GM12878 (cell line): ENCODE measurements around the gene NUCB1. TPM values are rescaled to one million over a fixed set of nuclear protein-coding genes. Genes with fewer than 3 reads are reported as not detected.

Experiments used
- ATF2 ChIP-seq: IDR thresholded peaks from 2 replicates; pipeline ENCODE4 v1.6.1; 2012; ENCODE audit warnings: low read length, inconsistent platforms
- BACH1 ChIP-seq: fragments of 450-650 bp; IDR thresholded peaks from 2 replicates; pipeline ENCODE4 v1.6.1; 2017; ENCODE audit warnings: mild to moderate bottlenecking, borderline replicate concordance
- BRCA1 ChIP-seq: IDR thresholded peaks from 2 replicates; pipeline ENCODE4 v1.6.1; 2011; ENCODE audit warnings: low read depth, low read length, improper control_type of control experiment
- CBX3 ChIP-seq: fragments of 200-600 bp; sonication (generic); IDR thresholded peaks from 2 replicates; pipeline ENCODE4 v1.6.1; 2016; ENCODE audit warnings: low read depth, borderline replicate concordance
- CEBPB ChIP-seq, 2 experiments: fragments of 150-350 bp in 1 of 2; IDR thresholded peaks; 2 replicates each; pipeline ENCODE4 v1.6.1; 2012 to 2014; ENCODE audit warnings: low read depth in 2 of 2, low read length in 2 of 2, borderline replicate concordance in 1 of 2, inconsistent platforms in 1 of 2
- CHD1 ChIP-seq: IDR thresholded peaks from 2 replicates; pipeline ENCODE4 v1.6.1; 2012; ENCODE audit warnings: low read depth, low read length, improper control_type of control experiment
- CHD2 ChIP-seq: IDR thresholded peaks from 2 replicates; pipeline ENCODE4 v1.6.1; 2011; ENCODE audit warnings: low read depth, low read length, improper control_type of control experiment, borderline replicate concordance
- CTCF ChIP-seq, 3 experiments: IDR thresholded peaks in 2 of 3; conservative IDR thresholded peaks in 1 of 3; 2 replicates each; pipeline ENCODE4 v1.5.1; 2011; ENCODE audit warnings: low read depth in 3 of 3, low read length in 3 of 3, mild to moderate bottlenecking in 3 of 3, control low read depth in 2 of 3, moderate library complexity in 2 of 3, inconsistent platforms in 1 of 3, mixed read lengths in 1 of 3; ENCODE audit not compliant: control insufficient read depth in 2 of 3, insufficient read depth in 1 of 3; ENCODE audit errors: extremely low read depth in 1 of 3
- E4F1 ChIP-seq: fragments of 450-650 bp; IDR thresholded peaks from 2 replicates; pipeline ENCODE4 v1.6.1; 2018; ENCODE audit warnings: borderline replicate concordance, mild to moderate bottlenecking; ENCODE audit not compliant: partially characterized antibody
- IKZF2 ChIP-seq, 2 experiments: fragments of 450-650 bp; IDR thresholded peaks; 2 replicates each; pipeline ENCODE4 v1.6.1; 2017; ENCODE audit warnings: mild to moderate bottlenecking in 2 of 2, moderate library complexity in 2 of 2
- IRF4 ChIP-seq: IDR thresholded peaks from 2 replicates; pipeline ENCODE4 v1.6.1; 2011; ENCODE audit warnings: low read depth, low read length
- MYB ChIP-seq: fragments of 150-350 bp; IDR thresholded peaks from 2 replicates; pipeline ENCODE4 v1.6.1; 2014; ENCODE audit warnings: mild to moderate bottlenecking, low read depth, low read length, borderline replicate concordance
- NBN ChIP-seq: fragments of 450-650 bp; IDR thresholded peaks from 2 replicates; pipeline ENCODE4 v1.6.1; 2016
- PAX8 ChIP-seq: fragments of 450-650 bp; IDR thresholded peaks from 2 replicates; pipeline ENCODE4 v1.6.1; 2017; ENCODE audit warnings: mild to moderate bottlenecking, moderate library complexity
- POLR2AphosphoS2 ChIP-seq: IDR thresholded peaks from 2 replicates; pipeline ENCODE4 v1.6.1; 2011; ENCODE audit warnings: low read depth, mild to moderate bottlenecking, low read length, improper control_type of control experiment, moderate library complexity
- POLR2AphosphoS5 ChIP-seq: IDR thresholded peaks from 2 replicates; pipeline ENCODE4 v1.6.1; 2011; ENCODE audit warnings: mild to moderate bottlenecking, low read length, inconsistent platforms
- RAD51 ChIP-seq: fragments of 450-650 bp; IDR thresholded peaks from 2 replicates; pipeline ENCODE4 v1.6.1; 2016; ENCODE audit warnings: moderate library complexity, mild to moderate bottlenecking, inconsistent platforms
- RELA ChIP-seq: fragments of 450-650 bp; IDR thresholded peaks from 2 replicates; pipeline ENCODE4 v1.8.0; 2014; ENCODE audit warnings: borderline replicate concordance; ENCODE audit not compliant: partially characterized antibody
- SREBF1 ChIP-seq: IDR thresholded peaks from 2 replicates; pipeline ENCODE4 v1.6.1; 2012; ENCODE audit warnings: mild to moderate bottlenecking, low read length
- TCF3 ChIP-seq: IDR thresholded peaks from 2 replicates; pipeline ENCODE4 v1.6.1; 2012; ENCODE audit warnings: low read depth, mild to moderate bottlenecking, low read length, borderline replicate concordance; ENCODE audit not compliant: insufficient read depth
- USF1 ChIP-seq: IDR thresholded peaks from 2 replicates; pipeline ENCODE4 v1.6.1; 2011; ENCODE audit warnings: borderline replicate concordance, low read depth, mild to moderate bottlenecking, moderate library complexity, mixed read lengths, low read length; ENCODE audit not compliant: insufficient read depth; ENCODE audit errors: extremely low read length
- YY1 ChIP-seq: IDR thresholded peaks from 2 replicates; pipeline ENCODE4 v1.6.1; 2011; ENCODE audit warnings: low read depth, mild to moderate bottlenecking, low read length
- ZBED1 ChIP-seq: IDR thresholded peaks from 2 replicates; pipeline ENCODE4 v1.6.1; 2016; ENCODE audit warnings: borderline replicate concordance
- ZNF207 ChIP-seq: fragments of 450-650 bp; IDR thresholded peaks from 2 replicates; pipeline ENCODE4 v1.6.1; 2014; ENCODE audit warnings: antibody characterized with exemption, mild to moderate bottlenecking, borderline replicate concordance
- polyA plus RNA-seq, 11 experiments: library from polyadenylated mRNA; depleted of rRNA in 4 of 11; unstranded in 6 of 11; stranded (reverse) in 5 of 11; fragments of >200 nt; fragmentation: Nextera tagmentation in 4 of 11; fragmentation: Illumina TruSeq in 1 of 11; extraction: Ambion mirVana in 4 of 11; extraction: Trizol in 1 of 11; gene quantifications; 1 replicate in 1 of 11; 2 replicates in 10 of 11; pipeline versions ENCODE4 v1.2.1 to v1.2.3, GENCODE V29; 2011 to 2016; ENCODE audit warnings: inconsistent platforms in 2 of 11, missing spikeins in 2 of 11, low read depth in 1 of 11
- total RNA-seq, 4 experiments: library from RNA; depleted of rRNA in 3 of 4; stranded (reverse); fragments of >200 nt in 3 of 4; fragmentation: Illumina TruSeq in 1 of 4; extraction: Trizol in 1 of 4; gene quantifications; 2 replicates each; pipeline versions ENCODE4 v1.2.1 to v1.2.3, GENCODE V29; 2013 to 2021

Gene NUCB1
- total and polyA plus RNA-seq, 10 of the 15 experiments (the other 5 are each of a cell fraction or from before 2014, with no cell fraction given) = 1.8 to 112 (median 44.5) TPM

GRCh38 chr19:48967346-48968178 lies 67.5 kb downstream of the NUCB1 start (continued):
- TF ChIP-seq CHD2 (peak; percentile 46; the same call in 1 of the 2 replicates), USF1 (peak; percentile 52), CHD1 (no peak), BACH1 (peak; percentile 87), ZBED1 (no peak; the same call in 1 of the 2 replicates), IRF4 (0 out of 2 replicates have a peak, but pooled peaks have one; percentile 12), SREBF1 (no peak), ZNF207 (no peak), NBN (no peak), CEBPB (IDR thresholded peaks at IDR 0.05; ENCODE audit: borderline replicate concordance in 1 of 2, low read depth in 2 of 2, low read length in 2 of 2) (no peak), MYB (0 out of 2 replicates have a peak, but pooled peaks have one; percentile 26), E4F1 (no peak), IKZF2 (IDR thresholded peaks at IDR 0.05) (peak; percentile 62 to 67), POLR2AphosphoS2 (peak; percentile 80; the same call in 1 of the 2 replicates), ATF2 (no peak), RELA (no peak), PAX8 (no peak), CBX3 (no peak), TCF3 (peak; percentile 51; the same call in 1 of the 2 replicates), RAD51 (peak; percentile 70), BRCA1 (no peak), YY1 (0 out of 2 replicates have a peak, but pooled peaks have one; percentile 35), POLR2AphosphoS5 (peak; percentile 85; the same call in 1 of the 2 replicates), CTCF (IDR thresholded peaks at IDR 0.05 in 2 of 3, conservative IDR thresholded peaks at IDR 0.05 in 1 of 3; ENCODE audit: control insufficient read depth in 2 of 3, extremely low read depth in 1 of 3, insufficient read depth in 1 of 3, low read depth in 3 of 3, low read length in 3 of 3) (no peak)
